Central memory CD4-positive, alpha-beta T cell (primary cell): ENCODE results near the gene AGPAT3.
"Not testable (repeated sequence)": the region's sequence is repeated elsewhere in the genome, so short reads cannot be mapped to it uniquely, and the experiment has no call there.

ENCODE experiments used
- DNase-seq: peaks from one replicate; pipeline ENCODE4 v3.0.0; 2022

Gene AGPAT3

DNA sequence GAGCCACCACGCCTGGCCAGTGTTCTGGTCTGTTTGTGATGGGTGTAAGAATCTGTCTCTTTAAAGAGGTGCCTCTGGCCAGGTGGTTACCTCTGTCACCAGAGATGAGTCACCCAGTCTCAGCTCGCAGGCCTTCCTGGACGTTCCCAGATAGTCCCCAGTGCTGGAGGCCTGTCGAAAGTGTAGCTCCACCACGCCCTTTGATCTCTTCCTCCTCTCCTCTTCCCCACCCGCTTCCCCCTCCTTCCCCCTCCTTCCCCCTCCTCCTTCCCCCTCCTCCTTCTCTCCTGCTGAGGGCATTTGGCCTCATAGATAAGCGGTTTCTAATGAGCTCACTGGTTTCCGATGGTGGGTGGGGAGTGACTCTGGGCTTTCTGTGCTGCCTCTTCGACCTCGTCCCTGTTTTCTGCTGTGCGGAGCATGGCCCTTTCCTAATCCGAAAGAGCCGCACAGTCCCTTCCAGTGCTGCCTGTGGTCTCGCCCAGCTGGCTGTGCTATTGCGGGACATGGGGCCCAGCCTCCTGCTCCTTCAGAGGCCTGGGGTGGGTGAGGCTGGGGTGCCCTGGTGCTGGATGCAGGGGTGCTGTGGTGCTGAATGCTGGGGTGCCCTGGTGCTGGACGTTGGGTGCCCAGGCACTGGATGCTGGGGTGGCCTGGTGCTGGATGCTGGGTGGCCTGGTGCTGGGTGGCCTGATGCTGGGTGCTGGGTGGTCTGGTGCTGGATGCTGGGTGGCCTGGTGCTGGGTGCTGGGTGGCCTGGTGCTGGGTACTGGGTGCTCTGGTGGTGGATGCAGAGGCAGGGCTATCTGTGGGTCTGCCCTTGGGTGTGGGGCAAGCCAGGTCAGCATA is 19.2 kb downstream of the AGPAT3 start:
- DNase-seq: no peak

DNA sequence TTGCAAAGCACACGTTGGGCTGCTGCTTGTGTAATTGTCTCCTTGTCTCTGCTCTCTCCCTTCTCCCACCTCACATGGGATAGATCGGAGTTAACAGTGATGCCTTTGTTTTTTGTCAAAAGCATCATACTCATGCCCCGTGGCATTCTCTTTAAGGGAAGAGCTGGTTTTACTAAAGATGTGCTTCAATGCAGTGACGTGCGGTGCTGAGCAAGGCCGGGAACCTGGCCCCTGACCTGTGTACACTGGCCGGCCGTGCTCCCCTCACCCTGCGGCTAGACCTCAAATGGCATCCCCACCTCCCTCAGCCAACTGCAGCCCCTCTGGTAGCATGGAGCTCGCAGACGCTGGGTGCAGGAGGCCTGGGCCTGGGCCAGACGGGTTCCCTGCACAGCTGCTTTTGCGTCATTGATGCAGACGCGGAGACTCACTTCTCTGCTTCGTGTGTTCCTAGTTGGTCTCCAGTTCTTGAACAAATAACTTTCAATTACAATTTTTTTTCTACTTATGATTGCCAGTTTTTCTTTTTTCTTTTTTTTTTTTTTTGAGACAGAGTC is 19.9 kb downstream of the AGPAT3 start:
- DNase-seq: no peak

DNA sequence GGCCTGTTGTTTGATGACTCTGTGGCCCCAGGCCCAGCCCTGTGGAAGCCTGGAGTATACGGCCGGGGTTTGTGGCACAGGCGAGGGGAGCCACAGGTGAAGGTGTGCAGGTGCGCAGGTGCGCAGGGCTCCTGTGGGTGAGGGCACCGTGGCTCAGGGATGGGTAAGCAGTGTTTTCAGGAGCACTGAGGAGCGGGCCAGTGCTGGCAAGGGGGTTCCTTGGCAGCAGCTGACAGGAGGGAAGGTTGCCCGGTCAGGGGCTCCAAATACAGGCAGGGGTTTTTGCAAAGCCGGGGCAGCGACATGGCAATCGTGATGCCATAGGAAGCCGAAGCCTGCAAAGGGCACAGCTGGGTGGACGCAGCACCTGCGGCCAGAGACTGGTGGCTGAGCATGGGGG is 20.7 kb downstream of the AGPAT3 start:
- DNase-seq: no peak

DNA sequence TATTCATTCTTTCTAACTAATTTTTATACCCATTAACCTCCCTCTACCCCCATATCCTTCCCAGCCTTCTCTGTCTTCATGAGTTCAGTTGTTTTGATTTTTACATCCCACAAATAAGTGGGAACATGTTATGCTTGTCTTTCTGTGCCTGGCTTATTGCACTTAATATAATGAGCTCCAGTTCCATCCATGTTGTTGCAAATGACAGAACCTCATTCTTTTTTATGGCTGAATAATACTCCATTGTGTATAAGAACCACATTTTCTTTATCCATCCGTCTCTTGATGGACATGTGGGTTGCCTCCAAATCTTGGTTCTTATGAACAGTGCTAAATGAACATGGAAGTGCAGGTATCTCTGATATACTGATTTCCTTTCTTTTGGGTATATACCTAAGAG is 21.5 kb downstream of the AGPAT3 start:
- DNase-seq: no peak

DNA sequence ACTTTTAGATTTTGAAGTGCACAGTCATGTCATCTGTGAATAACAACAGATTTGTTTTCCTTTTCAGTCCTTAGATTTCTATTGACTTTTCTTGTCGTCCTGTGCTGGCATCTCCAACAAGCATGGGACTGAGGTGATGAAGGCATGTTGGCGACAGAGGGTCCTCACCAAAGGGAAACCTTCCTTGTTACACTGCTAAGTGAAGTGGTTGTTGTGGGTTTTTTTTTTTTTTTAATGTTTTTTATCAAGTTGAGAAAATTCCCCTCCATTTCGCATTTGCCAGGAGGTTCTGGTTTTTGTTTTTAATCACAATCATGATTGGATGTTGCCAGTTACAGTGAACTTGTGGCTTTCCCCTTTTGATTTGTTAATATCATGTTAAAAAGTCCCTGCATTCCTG is 24.0 kb downstream of the AGPAT3 start:
- DNase-seq: no peak

DNA sequence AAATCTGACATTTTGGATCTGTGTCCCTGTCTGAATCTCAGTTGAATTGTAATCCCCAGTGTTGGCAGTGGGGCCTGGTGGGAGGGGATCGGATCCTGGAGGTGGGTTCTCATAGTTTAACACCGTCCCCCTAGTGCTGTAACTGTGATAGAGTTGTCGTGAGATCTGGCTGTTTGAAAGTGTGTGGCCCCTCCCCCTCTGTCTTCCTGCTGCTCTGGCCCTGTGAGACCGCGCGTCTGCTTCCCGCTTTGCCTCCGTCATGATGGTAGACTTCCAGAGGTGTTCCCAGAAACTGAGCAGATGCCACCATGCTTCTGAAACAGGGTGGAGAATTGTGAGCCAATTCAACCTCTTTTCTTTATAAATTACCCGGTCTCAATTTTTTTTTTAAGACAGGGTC is 25.0 kb downstream of the AGPAT3 start:
- no peak for DNase-seq

DNA sequence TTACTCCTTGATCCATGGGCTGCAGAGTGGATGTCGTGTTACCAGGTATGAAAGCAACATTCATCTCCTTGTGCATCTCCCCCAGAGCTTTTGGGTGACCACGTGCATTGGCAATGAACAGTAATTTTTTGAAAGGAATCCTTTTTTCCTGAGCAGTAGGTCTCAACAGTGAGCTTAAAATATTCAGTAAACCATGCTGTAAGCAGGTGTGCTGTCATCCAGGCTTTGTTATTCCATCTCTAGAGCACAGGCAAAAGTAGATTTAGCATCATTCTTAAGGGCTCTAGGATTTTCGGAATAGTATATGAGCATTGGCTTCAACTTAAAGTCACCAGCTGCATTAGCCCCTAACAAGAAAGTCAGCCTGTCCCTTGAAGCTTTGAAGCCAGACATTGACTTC is 27.3 kb downstream of the AGPAT3 start:
- DNase-seq: no peak

DNA sequence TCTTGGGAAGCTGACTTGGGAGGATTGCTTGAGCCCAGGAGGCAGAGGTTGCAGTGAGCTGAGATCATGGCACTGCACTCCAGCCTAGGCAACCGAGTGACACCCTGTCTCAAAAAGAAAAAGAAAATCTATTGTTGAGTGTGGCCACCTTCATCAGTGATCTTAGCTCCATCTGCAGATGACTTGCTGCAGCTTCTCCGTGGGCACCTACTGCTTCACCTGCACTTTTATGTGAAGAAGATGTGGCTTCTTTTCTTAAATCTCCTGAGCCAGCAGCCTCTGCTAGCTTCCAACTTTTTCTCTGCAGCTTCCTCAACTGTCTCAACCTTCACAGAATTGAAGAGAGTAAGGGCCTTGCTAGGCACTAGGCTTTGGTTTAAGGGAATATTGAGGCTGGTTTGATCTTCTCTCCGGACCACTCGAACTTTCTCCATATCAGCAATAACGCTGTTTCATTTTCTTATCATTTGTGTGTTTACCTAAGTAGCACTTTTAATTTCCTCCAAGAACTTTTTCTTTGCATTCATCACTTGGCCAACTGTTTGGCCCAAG is 28.0 kb downstream of the AGPAT3 start:
- no peak for DNase-seq

DNA sequence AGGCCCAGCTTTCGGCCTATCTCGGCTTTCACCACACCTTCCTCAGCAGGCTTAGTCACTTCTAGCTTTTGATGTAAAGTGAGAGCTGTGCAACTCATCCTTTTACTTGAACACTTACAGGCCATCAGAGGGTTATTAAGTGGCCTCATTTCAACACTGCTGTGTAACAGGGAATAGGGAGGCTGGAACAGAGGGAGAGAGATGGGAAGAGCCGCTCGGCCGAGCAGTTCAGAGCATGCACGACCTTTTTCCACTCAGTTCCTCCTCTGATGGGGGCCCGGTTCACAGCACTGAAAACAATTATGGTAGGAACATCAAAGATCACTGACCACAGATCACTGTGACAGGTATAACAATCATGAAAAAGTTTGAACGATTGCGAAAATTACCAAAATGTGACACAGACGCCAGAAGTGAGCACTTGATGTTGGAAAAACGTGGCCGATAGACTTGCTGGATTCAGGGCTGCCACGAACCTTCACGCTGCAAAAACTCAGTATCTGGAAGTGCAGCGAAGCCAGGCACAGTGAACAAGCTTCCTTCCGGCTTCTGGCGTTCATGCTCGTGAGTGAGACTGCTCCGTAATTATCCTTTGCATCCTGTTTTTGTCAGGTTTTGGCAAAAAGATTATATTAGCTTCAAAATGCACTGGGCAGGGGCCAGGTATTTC is 28.6 kb downstream of the AGPAT3 start:
- no peak for DNase-seq

DNA sequence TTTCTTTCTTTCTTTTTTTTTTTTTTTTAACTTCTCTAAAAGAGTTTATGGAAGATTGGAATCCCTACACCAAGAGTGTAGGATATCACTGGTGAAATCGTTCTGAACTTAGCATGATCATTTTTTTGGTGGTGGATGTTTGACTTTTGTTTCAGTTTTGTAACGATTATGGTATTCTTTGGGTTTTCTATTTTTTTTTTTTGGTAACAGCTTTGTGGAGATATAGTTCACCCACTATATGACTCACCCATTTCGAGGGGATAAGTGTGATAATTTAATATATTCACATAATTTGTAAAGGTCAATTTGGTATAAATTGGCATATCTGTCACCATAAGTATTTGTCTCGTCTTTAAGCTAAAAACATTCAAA is 29.2 kb downstream of the AGPAT3 start:
- no peak for DNase-seq

DNA sequence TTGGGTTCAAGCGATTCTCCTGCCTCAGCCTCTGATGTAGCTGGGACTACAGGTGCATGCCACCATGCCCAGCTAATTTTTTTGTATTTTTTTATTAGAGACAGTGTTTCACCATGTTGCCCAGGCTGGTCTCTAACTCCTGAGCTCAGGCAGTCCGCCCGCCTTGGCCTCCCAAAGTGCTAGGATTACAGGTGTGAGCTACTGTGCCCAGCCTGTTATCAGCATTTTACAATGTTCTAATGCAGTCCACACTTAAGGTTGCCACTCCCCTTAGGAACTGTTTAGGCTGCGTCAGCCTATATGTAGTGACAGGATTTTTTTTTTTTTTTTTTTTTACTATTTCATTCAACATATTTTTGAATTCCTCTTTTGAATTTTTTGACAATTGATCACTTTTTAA is 30.2 kb downstream of the AGPAT3 start:
- no peak for DNase-seq

DNA sequence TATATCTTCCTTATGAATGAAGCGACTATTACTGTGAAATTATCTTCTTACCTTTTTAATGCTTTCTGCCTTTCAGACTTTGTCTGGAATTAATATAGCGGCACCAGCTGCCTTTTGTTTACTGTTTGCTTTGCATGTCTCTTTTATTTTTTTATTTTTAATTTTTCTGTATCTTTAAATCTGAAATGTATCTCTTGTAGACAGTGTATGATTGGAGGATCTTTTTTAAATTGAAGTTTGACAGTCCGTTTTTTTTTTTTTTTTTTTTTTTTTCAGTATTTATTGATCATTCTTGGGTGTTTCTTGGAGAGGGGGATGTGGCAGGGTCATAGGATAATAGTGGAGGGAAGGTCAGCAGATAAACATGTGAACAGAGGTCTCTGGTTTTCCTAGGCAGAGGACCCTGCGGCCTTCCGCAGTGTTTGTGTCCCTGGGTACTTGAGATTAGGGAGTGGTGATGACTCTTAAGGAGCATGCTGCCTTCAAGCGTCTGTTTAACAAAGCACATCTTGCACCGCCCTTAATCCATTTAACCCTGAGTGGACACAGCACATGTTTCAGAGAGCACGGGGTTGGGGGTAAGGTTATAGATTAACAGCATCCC is 31.8 kb downstream of the AGPAT3 start:
- DNase-seq: not testable (repeated sequence)

DNA sequence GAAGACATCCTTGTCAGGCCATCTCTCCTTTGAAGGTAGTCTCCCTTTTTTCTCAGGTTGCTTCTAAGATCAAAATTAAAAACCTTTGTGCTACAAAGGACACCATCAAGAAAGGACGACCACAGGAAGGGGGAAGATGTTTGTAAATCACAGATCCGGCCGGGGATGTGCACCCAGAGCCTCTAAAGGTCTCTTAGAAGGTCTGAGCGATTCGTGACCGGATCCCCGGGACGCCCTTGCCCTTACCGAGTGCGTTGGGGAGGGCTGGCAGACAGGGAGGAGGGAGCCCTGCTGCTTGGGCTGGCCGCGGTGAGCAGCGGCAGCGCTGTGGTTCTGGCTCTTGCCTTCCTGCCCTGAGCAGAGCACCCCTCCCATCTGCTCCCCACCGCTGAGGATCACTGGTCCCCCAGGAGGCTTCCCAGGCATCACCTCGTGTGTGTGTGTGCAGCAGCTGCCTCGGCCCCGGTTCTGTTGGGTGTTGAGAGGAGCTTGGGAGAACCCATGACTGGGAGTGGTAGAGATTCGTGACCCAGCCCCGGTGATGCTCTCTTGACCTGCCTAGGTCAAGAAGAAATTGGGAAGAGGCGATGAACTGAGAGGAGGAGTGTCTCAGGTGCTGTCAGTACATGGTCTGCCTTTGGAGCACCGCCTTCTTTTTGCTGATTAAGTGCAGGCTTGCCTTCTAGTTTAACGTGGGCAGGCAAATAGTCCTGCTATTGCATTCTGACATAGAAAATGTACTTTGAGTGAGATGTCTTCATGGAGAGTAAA is 34.5 kb downstream of the AGPAT3 start:
- no peak for DNase-seq

DNA sequence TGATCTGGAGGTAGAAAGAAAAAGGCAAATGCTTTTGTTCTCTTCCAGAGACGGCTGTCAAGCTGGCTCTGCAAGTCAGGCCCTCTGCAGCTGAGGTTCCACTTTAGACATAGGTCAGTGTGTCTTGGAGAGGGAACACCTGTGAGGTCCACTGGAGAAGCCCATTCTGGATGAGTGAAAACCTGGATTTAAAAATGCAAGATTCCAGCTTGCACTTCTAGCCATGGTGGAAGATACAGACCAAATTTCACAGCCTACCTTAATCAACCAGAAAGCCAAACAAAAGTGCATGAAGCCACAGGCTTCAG is 35.0 kb downstream of the AGPAT3 start:
- DNase-seq: no peak

DNA sequence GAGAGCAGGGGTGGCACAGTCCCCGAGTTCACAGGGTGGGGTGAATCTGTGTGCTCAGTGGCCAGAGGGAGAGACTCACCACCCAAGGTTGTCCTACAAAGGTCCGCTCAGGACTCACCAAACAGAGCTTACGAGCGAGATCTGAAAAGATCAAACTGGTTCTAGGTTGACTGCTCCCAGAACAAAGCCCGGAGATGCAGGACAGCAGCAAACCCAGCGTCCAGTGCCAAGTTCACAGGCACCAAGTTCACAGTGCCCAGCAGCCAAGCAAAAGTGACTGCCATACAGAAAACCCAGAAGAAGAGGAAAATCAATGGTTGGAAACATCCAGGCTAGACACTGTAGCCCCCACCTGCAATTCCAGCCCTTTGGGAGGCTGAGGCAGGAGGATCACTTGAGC is 35.7 kb downstream of the AGPAT3 start:
- DNase-seq: no peak

DNA sequence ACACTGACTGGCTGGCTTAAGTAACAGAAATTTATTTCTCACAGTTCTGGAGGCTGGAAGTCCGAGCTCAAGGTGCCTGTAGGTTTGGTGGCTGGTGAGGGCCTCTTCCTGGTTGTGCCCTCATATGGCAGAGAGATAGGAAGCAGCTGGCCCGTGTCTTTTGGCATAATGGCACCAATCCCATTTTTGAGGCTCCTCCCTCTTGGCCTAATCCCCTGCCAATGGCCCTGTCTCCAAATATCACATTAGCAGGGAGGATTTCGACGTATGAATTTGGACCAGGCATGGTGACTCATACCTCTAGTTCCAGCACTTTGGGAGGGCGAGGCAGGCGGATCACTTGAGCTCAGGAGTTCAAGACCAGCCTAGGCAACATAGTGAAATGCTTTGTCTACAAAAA is 37.4 kb downstream of the AGPAT3 start:
- no peak for DNase-seq

DNA sequence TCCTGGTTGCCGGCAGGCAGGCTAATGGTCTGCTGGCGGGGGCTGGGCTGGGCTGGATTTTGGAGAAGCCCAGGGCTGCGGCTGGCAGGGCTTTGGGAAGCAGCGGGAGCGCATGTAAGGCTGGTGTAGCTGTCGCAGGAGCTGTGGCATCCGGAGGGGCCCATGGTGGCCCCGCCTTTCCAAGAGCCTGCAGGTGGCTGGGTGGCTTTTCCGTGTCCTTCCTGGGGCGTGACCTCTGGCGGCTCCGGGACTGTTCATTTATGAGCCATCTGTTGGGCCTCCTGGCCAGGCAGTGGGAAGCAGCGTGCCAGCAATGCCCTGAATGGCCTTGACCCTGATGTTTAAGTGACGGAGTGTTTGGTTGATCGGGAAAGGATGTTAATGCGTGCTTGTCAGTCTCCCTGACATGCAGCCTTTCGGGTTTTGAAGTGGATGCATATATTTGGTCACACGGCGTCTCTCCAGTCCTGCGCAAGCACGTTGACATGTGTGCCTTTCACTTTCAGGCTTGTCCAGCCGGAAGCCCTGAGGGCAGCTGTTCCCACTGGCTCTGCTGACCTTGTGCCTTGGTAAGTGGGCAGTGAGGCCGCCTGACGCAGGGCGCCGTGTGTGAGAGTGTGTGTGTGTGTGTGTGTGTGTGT is 38.5 kb downstream of the AGPAT3 start:
- DNase-seq: no peak

DNA sequence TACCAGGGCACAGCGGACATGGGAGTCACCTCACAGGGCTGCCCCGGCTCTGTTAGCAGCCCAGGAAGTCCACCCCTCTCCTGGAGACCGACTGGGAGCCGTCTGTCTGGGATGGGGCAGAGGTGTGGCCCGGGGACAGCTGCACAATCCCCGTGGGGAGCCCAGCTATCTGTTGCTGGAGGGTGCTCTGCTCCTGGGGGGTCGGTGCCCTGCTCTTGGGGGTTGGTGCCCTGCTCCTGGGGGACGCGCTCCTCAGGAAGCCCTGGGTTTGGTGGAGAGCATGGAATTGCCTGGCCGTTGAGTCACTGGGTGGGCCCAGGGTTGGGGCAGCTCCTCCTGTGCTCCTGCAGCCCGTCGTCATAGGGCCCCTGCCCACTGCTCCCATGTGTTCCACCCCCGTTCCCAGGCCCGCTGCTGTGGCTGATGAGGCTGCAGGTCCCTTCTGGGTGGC is 39.3 kb downstream of the AGPAT3 start:
- no peak for DNase-seq

DNA sequence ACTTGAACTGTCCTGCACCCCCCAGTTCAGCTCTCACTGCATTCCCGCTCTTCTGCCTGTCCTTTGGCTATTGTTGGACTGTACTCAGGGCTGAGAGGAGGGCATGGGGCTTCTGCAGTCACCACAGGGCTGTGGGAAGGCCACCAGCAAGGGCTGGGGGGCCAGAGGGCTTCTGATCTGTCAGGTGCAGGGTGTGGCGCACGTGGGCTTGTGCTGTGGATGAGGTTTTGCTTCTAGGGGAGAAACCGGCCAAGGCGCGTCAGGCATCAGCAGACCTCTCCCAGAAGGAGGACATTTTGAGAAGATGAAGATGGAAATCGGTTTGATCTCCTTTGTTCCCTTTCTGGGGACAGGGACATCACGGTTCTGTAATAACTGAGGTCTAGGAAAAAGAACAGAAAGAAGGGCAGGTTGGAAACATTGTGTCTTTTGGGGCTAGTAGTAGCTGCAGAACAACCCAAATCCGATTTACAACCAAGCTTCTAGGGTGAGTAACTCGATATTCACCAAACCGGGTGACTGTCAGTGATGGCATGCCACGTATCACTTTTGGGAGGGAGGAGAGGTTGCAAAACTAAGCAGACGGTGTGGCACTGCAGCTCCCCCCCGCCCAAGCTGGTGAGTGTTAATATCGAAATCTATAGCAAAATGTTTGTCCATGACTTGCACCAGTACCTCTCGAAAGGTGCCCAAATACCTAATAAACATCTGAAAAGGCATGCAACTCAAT is 40.9 kb downstream of the AGPAT3 start:
- no peak for DNase-seq

DNA sequence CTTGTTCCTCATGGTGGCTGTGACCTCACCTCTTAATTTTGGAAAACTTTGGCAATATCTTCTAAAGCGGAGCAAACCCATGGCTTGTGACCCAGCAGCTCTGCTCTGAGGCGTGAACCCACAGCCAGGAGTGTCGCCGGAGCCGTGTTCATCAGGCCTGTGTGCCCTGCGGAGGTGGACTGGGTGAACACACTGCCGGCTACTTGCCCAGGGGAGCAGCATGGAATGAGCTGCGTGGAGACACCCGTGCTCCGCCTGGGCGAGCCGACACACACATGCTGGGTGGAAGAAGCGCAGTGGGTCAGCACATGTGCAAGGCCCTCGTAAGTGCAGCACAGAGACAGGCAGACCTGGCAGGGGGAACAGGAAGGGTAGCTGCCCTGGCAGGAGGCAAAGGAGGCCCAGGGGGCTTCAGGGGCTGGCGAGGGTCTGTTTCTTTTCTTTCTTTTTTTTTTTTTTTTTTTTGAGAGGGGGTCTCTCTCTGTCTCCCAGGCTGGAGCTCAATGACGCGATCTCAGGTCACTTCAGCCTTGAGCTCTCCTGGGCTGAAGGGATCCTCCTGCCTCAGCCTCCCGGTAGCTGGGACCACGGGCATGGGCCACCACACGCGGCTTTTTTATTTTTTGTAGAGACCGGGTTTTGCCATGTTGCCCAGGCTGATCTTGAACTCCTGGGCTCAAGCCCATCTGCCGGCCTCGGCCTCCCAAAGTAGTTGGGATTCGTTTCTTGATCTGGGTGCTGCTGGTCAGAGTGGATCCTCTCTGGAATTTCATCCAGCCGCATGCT is 41.8 kb downstream of the AGPAT3 start:
- DNase-seq: no peak

DNA sequence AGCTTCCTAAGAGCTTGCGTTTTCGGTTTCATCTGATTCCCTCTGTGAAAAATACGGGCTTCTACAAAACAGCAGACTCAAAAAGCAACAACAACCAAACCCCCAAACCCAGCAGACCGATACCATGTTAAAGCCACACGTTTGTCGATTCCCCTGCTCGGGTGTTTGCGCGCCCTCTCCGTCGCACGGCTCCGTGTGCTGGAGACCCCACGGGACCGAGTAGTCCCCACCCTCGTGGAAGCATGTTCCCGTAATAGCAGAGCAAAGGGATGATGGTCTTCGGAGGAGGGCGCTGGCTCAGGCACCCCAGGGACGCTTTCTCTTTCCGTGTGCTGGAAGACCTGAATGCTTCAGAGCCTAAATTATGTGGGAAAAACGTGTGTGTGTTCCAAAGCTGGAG is 42.7 kb downstream of the AGPAT3 start:
- DNase-seq: no peak
